WI38 (cell line): Measurements from ENCODE around the gene INPP5D.
"Not testable (repeated sequence)": the region's sequence is repeated elsewhere in the genome, so short reads cannot be mapped to it uniquely, and the experiment has no call there.

Experiments
- H3K4me3 ChIP-seq: 2 replicates; pipeline ENCODE4 v1.5.1; 2011; ENCODE audit warnings: low read depth, mild to moderate bottlenecking, control low read depth, low read length
- TF ChIP-seq, protein P1 (sequence below): IDR thresholded peaks from 2 replicates; pipeline ENCODE4 v1.5.1; 2012; ENCODE audit warnings: low read depth, mild to moderate bottlenecking, control low read depth, low read length

The INPP5D gene

GRCh38 chr2:233013650-233014049 is 46.5 kb upstream of the INPP5D start:
- TF ChIP-seq, protein P1, sequence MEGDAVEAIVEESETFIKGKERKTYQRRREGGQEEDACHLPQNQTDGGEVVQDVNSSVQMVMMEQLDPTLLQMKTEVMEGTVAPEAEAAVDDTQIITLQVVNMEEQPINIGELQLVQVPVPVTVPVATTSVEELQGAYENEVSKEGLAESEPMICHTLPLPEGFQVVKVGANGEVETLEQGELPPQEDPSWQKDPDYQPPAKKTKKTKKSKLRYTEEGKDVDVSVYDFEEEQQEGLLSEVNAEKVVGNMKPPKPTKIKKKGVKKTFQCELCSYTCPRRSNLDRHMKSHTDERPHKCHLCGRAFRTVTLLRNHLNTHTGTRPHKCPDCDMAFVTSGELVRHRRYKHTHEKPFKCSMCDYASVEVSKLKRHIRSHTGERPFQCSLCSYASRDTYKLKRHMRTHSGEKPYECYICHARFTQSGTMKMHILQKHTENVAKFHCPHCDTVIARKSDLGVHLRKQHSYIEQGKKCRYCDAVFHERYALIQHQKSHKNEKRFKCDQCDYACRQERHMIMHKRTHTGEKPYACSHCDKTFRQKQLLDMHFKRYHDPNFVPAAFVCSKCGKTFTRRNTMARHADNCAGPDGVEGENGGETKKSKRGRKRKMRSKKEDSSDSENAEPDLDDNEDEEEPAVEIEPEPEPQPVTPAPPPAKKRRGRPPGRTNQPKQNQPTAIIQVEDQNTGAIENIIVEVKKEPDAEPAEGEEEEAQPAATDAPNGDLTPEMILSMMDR: no peak
- no peak overlapping the region for H3K4me3 ChIP-seq

GRCh38 chr2:233015019-233015645 is 45.0 kb upstream of the INPP5D start:
- no peak overlapping the region for H3K4me3 ChIP-seq

DNA sequence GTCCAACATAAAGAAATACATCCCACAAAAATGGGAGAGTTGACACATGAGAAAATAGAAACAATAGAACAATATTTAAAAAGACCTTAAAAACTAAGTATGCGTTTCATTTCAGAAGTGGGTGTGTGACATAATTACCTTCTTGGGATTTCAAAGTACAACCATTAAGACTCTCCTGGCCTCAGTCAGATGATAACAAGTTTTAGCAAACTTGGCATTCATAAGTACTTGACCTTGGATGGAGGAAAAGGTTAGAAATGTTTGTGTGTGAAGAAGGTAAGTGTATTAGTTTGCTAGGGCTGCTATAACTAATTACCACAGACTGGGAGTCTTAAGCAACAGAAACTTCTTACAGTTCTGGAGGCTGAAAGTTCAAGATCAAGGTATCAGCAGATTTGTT is 42.2 kb upstream of the INPP5D start:
- no peak overlapping the region for H3K4me3 ChIP-seq
- TF ChIP-seq, protein P1: no peak

More at GRCh38 chr2:233015019-233015645, 45.0 kb upstream of the INPP5D start:
- TF ChIP-seq, protein P1: no peak

- H3K4me3 ChIP-seq: not testable (repeated sequence)
Measured at GRCh38 chr2:233019610-233020009, 40.5 kb upstream of the INPP5D start.

DNA sequence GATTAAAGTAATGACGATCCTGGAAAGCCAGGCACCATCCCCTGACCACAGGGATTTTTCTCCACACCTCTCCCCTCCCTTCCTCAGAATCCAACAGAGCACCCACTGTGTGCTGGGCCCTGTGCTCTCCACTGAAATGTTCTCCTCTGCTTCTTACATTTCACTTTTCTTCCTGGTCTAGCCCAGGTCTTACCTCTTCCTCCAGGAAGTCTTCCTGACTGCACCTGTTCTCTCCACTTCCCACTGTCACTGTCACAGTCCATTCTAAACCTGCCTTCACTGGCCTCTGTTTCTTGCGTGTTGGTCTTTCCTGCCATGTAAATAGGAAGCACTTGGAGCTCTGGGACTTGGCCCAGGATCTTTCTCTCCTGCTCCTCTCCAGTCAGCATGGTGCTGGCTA is 39.7 kb upstream of the INPP5D start:
- TF ChIP-seq, protein P1: no peak

GRCh38 chr2:233021771-233022170 is 38.4 kb upstream of the INPP5D start:
- TF ChIP-seq, protein P1: no peak
- no peak overlapping the region for H3K4me3 ChIP-seq

More for the DNA sequence above, 39.7 kb upstream of the INPP5D start:
- no peak overlapping the region for H3K4me3 ChIP-seq

DNA sequence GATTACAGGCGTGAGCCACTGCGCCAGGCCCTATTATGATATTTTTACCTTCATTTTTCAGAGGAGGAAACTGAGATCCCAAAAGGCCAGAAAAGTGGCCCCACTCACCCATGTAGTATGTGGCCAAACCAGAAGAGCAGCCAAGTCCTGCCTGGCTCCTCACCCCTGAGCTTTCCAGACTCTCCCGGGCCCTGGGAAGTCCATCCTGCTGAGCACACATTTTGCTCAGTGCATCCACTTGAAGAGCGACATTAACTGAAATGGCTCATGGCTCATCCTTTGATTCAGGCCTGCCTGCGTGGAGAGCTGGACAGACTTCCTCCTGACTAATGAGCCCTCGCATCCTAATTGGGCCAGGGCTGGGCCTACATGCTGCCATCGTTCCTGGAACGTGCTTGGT is 37.6 kb upstream of the INPP5D start:
- TF ChIP-seq, protein P1: no peak

More for the DNA sequence above, 37.6 kb upstream of the INPP5D start:
- H3K4me3 ChIP-seq: no peak overlapping the region
